ENCODE results near the gene KDM4D.

DNA sequence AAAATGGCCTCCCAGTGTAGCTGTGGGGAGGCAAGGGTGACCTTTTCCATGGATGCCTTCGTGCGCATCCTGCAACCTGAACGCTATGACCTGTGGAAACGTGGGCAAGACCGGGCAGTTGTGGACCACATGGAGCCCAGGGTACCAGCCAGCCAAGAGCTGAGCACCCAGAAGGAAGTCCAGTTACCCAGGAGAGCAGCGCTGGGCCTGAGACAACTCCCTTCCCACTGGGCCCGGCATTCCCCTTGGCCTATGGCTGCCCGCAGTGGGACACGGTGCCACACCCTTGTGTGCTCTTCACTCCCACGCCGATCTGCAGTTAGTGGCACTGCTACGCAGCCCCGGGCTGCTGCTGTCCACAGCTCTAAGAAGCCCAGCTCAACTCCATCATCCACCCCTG, 24.8 kb downstream of the KDM4D start:
- TF ChIP-seq, protein P1, sequence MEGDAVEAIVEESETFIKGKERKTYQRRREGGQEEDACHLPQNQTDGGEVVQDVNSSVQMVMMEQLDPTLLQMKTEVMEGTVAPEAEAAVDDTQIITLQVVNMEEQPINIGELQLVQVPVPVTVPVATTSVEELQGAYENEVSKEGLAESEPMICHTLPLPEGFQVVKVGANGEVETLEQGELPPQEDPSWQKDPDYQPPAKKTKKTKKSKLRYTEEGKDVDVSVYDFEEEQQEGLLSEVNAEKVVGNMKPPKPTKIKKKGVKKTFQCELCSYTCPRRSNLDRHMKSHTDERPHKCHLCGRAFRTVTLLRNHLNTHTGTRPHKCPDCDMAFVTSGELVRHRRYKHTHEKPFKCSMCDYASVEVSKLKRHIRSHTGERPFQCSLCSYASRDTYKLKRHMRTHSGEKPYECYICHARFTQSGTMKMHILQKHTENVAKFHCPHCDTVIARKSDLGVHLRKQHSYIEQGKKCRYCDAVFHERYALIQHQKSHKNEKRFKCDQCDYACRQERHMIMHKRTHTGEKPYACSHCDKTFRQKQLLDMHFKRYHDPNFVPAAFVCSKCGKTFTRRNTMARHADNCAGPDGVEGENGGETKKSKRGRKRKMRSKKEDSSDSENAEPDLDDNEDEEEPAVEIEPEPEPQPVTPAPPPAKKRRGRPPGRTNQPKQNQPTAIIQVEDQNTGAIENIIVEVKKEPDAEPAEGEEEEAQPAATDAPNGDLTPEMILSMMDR (IDR thresholded peaks at IDR 0.05; ENCODE audit: borderline replicate concordance, extremely low read depth, low read length, poor library complexity, severe bottlenecking): no peak
- TF ChIP-seq EZH2 (IDR thresholded peaks at IDR 0.05; ENCODE audit: borderline replicate concordance, low read depth, low read length, severe bottlenecking): no peak
